Lung (tissue), 12 donors: ENCODE measurements around the gene CTU2. TPM values are rescaled to one million over a fixed set of nuclear protein-coding genes. Genes with fewer than 3 reads are reported as not detected.

ENCODE experiments used
- ATAC-seq: fragments of 200-7000 bp; cut with Tn5 transposase; one replicate; pipeline ENCODE4 v1.9.1; 2020; ENCODE audit warnings: moderate number of reproducible peaks; ENCODE audit not compliant: insufficient read depth, low FRiP score
- DNase-seq, 3 donors: peaks; one replicate each; pipeline ENCODE4 v3.0.0-alpha.2; 2013 to 2017
- H3K27ac ChIP-seq, 2 donors: one replicate each; pipeline ENCODE4 v1.5.1; 2013; ENCODE audit warnings: mild to moderate bottlenecking in 2 of 2, moderate library complexity in 2 of 2, control low read depth in 1 of 2, inconsistent platforms in 1 of 2, low read depth in 1 of 2, low read length in 1 of 2
- H3K27me3 ChIP-seq, 3 donors: one replicate each; pipeline ENCODE4 v1.5.1; 2013; ENCODE audit warnings: low read length in 2 of 3; ENCODE audit not compliant: control insufficient read depth in 3 of 3, insufficient read depth in 3 of 3
- H3K36me3 ChIP-seq, 4 donors: one replicate each; pipeline ENCODE4 v1.5.1; 2013; ENCODE audit warnings: low read length in 4 of 4, mild to moderate bottlenecking in 1 of 4, moderate library complexity in 1 of 4; ENCODE audit not compliant: control insufficient read depth in 4 of 4, insufficient read depth in 4 of 4
- H3K4me1 ChIP-seq, 5 donors: one replicate each; pipeline ENCODE4 v1.5.1; 2013; ENCODE audit warnings: low read length in 5 of 5, mild to moderate bottlenecking in 2 of 5, moderate library complexity in 1 of 5; ENCODE audit not compliant: control insufficient read depth in 5 of 5, insufficient read depth in 5 of 5
- H3K4me3 ChIP-seq: one replicate; pipeline ENCODE4 v1.5.1; 2013; ENCODE audit warnings: mild to moderate bottlenecking, control low read depth, moderate library complexity
- H3K9ac ChIP-seq, 2 donors: one replicate each; pipeline ENCODE4 v1.5.1; 2013; ENCODE audit warnings: low read length in 2 of 2, control low read depth in 1 of 2; ENCODE audit not compliant: insufficient read depth in 1 of 2
- H3K9me3 ChIP-seq, 4 donors: one replicate each; pipeline ENCODE4 v1.5.1; 2013; ENCODE audit warnings: low read length in 3 of 4, mild to moderate bottlenecking in 1 of 4, moderate library complexity in 1 of 4; ENCODE audit not compliant: control insufficient read depth in 4 of 4, insufficient read depth in 3 of 4
- WGBS, 2 donors: extraction: QIAGEN DNeasy Blood & Tissue Kit; methylation state at CpG; one replicate each; pipeline ENCODE4 v1.1.7; 2013; 5-methylcytosine and 5-hydroxymethylcytosine counted together
- polyA plus RNA-seq, 2 donors: library from polyadenylated mRNA; stranded (reverse); fragments of 200-250 nt; gene quantifications; one replicate each; pipeline ENCODE4 v1.2.1, GENCODE V29; 2013
- total RNA-seq, 2 donors: library from RNA; depleted of rRNA in 1 of 2; stranded (reverse); fragments of >200 nt in 1 of 2; gene quantifications; one replicate each; pipeline ENCODE4 v1.2.1, GENCODE V29; 2014 to 2021
- TF ChIP-seq, protein P1 (sequence below): IDR thresholded peaks from 2 replicates; pipeline ENCODE4 v1.5.1; 2012; ENCODE audit warnings: mild to moderate bottlenecking; ENCODE audit errors: control extremely low read depth, extremely low read depth
- donor health status: control.
- donor health status: control.
- donor health status: Bipolar disorder and iron deficiency.
- donor health status: healthy.
- donor health status: DM: yes; HTN: yes; CAD: no.

CTU2 gene
- total and polyA plus RNA-seq, 4 donors = 5.7 to 23.4 (median 18.3) TPM

DNA sequence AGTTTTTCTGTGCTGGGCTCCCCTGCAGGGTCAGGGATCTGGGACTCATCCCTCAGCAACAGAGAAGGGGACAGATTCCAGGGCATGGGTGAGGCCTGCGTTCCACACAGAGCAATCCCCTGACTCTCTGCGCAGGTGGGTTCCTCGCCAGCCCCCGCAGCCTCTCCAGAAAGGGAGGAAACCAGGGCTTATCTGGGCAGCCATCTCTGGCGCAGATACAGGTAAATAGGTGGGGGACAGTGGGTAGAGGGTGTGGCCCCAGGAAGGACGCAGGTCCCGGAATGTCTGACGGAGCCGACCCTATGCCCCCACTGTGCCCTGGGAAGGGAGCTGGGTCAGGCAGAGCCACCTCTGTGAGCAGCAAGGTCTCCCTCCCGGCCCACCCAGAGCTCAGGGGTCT lies 55.5 kb downstream of the CTU2 start:
- peaks cover 0 to 44% (median 12%) of the 10 kb centered on the region in 5 donors for H3K4me1 ChIP-seq
- H3K36me3 ChIP-seq = peaks cover 0 to 12% (median 2%) of the 10 kb centered on the region in 4 donors
- no peak overlapping the region for H3K9ac ChIP-seq
- 59 to 67% methylated on average over 10 of the region's 10 CpGs for WGBS, 2 donors
- H3K9me3 ChIP-seq = no peaks in the 10 kb centered on the region
- TF ChIP-seq, protein P1, sequence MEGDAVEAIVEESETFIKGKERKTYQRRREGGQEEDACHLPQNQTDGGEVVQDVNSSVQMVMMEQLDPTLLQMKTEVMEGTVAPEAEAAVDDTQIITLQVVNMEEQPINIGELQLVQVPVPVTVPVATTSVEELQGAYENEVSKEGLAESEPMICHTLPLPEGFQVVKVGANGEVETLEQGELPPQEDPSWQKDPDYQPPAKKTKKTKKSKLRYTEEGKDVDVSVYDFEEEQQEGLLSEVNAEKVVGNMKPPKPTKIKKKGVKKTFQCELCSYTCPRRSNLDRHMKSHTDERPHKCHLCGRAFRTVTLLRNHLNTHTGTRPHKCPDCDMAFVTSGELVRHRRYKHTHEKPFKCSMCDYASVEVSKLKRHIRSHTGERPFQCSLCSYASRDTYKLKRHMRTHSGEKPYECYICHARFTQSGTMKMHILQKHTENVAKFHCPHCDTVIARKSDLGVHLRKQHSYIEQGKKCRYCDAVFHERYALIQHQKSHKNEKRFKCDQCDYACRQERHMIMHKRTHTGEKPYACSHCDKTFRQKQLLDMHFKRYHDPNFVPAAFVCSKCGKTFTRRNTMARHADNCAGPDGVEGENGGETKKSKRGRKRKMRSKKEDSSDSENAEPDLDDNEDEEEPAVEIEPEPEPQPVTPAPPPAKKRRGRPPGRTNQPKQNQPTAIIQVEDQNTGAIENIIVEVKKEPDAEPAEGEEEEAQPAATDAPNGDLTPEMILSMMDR = no peak
- no peak for ATAC-seq
- no peak overlapping the region for H3K4me3 ChIP-seq
- peak overlapping the region in 1 of 2 donors; percentile 62 for H3K27ac ChIP-seq
- H3K27me3 ChIP-seq = no peaks in the 10 kb centered on the region
- no peak for DNase-seq

DNA sequence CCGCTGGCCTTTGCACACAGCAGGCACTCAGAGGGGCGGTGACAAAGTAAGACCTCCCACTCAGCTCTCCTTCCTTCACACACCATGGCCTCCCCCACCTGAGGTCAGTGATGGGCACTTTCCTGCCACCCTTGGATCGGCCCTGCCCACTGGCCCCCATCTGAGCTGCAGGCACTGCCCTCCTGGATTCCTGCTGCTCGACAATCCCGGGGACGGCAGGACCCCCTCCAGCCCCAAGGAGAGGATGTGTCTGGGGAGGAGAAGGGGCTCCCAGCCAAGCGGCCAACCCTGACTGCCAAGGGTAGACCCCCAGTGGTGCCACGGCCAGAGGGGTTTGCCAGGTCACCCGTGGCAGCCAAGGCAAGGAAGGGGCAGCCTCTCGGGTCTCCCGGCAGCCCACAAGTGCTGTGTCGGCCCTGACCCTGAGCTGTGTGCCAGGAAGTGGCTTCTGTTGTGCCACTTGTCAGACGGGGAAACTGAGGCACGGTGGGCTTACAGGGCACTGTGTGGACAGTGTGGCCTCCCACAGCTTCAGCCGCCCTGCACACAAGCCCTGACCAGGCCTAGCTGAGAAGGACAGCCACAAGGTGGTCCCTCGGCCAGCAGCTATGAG lies 56.1 kb downstream of the CTU2 start:
- Histone ChIP-seq H3K4me3 (no peak overlapping the region), H3K4me1 (peaks cover 0 to 46% (median 16%) of the 10 kb centered on the region in 5 donors), H3K36me3 (peaks cover 0 to 12% (median 2%) of the 10 kb centered on the region in 4 donors), H3K9me3 (no peaks in the 10 kb centered on the region), H3K27ac (peak overlapping the region in 1 of 2 donors; percentile 62), H3K27me3 (no peaks in the 10 kb centered on the region), H3K9ac (no peak overlapping the region)
- TF ChIP-seq, protein P1 = no peak
- ATAC-seq (no peak), DNase-seq (no peak)
- 75 to 78% methylated on average over 15 to 16 of the region's 16 CpGs for WGBS, 2 donors

DNA sequence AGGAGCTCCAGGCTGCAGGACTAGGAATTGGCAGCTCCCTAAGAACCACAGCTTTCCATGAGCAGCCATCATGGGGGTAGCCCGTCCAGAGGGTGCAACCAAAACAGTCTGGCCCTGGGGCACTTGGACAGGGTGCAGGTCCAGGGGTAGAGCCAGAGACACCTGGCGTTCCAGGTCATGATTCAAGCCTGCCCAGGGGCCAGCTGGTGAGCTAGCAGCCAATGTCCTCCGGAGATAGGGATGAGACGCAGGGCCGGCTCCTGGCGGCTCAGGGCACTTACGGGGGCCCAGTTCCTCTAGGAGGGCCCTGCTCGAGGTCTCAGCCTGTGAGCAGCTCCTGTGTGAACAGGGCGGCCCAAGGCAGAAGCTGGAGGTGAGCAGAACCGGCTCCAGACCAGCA lies 56.6 kb downstream of the CTU2 start:
- Histone ChIP-seq H3K9ac (no peak overlapping the region), H3K27ac (peak overlapping the region in 1 of 2 donors; percentile 62), H3K9me3 (no peaks in the 10 kb centered on the region), H3K36me3 (peaks cover 0 to 12% (median 2%) of the 10 kb centered on the region in 4 donors), H3K27me3 (no peaks in the 10 kb centered on the region), H3K4me3 (no peak overlapping the region), H3K4me1 (peaks cover 2 to 48% (median 21%) of the 10 kb centered on the region in 5 donors)
- no peak for ATAC-seq
- 74 to 87% methylated on average over 10 of the region's 10 CpGs for WGBS, 2 donors
- TF ChIP-seq, protein P1 = no peak
- DNase-seq = no peak
